ENCODE results near the gene RPL21.
"Not testable (repeated sequence)": the region's sequence is repeated elsewhere in the genome, so short reads cannot be mapped to it uniquely, and the experiment has no call there.

The RPL21 gene

DNA sequence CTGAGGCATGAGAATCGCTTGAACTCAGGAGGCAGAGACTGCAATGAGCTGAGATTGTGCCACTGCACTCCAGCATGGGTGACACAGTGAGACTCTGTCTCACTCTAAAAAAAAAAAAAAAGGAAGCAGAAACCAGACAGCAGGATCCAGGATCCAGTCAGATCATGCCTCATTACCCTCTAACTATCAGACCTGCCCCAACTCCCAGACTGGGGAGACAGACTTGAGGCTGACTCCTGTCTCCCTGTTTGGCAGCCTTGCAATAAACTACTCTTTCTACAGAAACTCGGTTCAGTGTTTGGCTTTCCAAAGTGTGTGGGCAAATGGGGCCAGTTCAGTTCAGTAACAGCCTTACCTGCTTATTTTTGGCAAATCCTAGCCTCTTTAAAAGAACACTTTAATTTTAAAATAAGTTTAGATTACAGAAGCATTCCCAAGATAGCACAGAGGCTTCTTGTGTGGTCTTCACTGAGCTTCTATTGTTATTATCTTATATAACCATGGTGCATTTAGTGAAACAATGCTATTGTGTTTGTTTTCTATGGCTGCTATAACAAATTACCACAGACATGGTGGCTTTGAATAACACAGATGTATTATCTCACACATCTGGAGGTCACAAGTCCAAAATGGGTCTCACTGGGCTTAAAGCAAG is 37.8 kb downstream of the RPL21 start:
- no peak for DNase-seq (ENCODE audit: low read depth)

DNA sequence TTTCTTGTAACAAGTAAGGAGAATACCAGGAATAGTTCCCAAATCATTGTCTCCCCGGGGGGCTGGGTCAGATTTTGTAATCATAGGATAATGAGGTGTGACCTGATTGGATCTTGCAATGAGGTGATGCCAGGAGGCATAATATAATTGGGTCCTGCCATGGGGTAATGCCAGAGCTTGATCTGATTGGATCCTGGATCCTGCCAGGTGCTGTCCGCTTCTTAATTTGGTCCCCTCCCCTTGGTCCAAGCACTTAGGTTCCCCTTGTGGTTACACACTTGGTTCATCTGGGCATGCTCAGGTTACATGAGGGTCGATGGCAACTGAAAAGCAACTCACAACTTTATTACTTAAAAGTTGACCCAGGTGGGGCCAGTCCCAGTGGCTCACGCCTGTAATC is 39.4 kb downstream of the RPL21 start:
- DNase-seq (ENCODE audit: low read depth) = no peak

DNA sequence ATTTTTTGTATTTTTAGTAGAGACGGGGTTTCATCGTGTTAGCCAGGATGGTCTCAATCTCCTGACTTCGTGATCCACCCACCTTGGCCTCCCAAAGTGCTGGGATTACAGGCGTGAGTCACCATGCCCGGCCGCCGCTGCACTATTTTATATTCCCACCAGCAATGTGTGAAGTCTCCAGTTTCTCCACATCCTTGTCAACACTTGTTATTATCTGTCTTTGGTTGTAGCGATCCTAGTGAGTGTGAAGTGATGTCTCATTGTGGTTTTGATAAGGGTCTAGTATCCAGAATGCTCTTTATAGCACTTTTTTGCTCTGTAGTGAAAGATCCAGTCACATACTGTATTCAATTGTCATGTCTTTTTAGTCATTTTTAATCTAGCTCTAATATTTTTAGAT is 40.6 kb downstream of the RPL21 start:
- DNase-seq (ENCODE audit: low read depth) = not testable (repeated sequence)

DNA sequence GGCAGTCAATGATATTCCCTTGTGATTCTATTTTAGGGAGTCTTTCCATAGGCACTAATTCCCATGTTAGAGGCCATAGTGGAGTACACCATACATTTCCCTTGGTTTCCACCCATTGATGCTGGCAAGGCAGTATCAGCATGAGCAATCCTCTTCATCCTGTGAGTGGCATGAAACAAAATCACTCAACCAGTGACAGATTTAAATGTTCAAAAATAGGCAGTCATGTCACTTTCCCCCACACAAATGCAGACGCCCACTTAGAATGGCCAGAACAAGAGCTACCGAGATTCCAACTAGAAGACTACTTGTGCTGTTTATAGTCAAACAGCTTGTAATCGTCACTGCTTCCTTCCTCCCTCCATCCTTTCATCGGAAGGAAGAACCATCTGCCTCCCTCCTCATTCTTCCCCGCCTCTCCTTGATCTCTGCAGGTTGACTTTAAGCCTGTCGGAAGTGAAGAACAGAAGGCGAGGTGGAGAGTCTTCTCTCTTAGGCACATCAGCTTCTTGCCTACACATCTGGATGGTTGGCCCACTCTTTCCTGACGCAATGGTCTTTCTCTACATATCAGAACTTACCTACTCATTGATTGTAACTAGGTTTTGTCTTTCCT is 41.8 kb downstream of the RPL21 start:
- DNase-seq (ENCODE audit: low read depth) = no peak

DNA sequence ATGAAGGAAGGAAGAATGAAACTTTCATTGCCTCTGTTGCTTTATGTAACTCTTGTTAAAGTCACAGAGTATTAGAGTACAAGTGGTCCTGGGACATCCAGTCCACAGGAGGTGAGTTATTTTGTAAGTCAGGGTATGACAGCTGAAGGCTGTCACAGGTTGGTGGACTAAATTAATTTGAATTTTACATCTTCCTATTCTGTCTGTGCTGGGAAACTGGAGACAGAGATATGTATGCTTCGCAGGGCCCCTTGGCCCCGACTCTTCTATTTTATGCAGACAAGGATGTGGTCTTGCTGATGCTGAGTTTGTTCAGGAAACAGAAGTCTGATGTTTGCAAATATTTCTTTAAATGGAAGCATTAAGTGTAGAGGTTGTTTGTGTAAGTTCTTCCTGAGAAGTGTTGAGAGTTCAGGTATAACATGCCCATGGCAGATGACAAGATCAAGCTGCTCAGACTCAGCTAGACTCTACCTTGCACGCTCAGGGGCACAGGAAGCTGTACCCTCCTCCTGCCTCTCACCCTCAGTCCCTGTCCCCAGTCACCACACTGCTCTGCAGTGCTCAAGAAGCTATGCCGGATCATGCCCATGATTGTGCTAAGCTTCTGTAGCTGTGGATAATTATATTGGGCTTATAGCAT is 42.6 kb downstream of the RPL21 start:
- no peak for DNase-seq (ENCODE audit: low read depth)

DNA sequence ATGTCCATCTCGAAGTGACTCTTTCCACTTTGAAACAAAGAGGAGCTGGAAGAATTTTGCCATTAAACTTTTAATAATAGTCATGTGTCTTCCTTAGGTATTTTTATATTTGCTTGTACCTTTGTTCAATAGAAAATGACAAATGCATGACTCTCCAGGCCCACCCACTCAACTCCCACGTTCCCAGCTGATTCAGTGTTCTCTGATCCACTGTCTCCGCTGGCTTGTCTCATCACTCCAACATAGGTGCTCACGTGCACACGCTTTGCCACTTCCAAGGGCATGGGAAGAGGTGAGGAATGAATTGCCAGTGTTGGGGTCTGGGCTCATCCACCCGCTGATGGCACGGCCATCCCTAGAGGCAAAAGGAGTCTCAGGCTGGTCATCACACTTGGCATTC is 43.7 kb downstream of the RPL21 start:
- no peak for DNase-seq (ENCODE audit: low read depth)

DNA sequence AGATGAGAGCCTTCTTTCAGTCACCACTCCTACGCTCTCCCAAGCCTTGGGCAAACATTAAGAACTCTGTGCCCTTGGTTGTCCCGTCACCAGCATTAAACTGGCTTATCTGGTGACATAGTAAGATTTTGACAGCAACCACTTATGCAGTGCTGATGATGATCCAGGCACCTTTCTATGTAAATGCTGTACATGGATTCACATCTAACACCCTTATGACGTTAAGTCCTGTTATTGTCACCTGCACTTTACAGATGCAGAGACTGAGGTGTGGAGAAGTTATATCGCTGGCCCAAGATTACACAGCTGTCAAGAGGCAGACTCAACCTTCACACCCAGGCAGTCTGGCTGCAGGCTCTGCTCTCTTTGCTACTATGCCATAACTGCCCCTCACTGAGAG is 44.3 kb downstream of the RPL21 start:
- no peak for DNase-seq (ENCODE audit: low read depth)

DNA sequence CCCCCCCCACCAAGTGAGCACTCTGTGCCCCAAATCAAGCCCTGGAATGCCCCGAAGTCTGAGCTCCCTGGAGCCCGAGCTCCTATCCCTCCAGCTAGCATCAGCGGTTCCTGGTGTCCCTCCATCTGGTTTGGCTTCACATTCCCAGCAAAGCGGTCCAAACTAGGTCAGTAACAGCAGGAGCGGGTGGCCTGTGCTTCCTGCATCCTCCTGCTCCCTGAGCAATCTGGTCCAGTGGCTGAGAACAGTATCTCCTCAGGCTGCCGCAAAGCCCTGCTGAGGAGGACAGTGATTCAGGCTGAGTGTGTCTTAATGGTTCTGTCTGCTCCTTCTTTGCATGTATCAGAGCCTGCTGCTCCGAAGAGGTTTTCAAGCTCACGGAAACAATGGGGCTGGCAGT is 45.1 kb downstream of the RPL21 start:
- no peak for DNase-seq (ENCODE audit: low read depth)

DNA sequence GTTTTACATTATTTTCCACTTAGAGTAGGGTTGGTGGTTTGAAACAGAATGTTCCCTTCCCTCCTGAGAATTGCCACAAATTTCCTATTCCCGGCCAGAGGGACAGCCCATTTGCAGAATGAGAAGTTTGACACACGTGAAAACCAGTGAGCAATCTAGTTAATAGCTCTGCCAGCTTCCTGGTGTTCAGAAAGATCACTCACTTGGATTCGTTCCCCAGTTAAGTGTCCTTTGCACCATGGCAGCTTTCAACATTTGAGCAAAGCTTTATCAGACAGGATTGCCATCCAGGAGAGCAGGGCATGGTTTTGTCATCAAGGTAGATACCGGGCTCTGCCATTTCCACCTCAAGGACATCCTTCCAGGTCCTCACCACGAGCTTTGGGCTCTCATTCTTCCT is 47.5 kb downstream of the RPL21 start:
- DNase-seq (ENCODE audit: low read depth) = no peak

DNA sequence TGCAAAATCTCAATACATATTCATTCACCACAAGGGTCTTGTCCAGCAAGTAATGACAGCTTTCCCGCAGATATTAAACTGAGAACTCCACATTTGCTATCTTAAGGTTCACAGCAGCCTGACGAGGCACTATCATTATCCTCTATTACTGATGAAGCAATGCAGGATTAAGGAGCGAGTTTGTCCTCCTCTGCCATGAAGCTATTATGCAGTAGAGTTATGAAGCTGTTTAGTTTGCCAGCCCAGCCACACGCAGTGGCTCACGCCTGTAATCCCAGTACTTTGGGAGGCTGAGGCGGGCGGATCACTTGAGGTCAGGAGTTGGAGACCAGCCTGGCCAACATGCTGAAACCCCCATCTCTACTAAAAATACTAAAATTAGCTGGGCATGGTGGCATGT is 49.0 kb downstream of the RPL21 start:
- DNase-seq (ENCODE audit: low read depth) = not testable (repeated sequence)

DNA sequence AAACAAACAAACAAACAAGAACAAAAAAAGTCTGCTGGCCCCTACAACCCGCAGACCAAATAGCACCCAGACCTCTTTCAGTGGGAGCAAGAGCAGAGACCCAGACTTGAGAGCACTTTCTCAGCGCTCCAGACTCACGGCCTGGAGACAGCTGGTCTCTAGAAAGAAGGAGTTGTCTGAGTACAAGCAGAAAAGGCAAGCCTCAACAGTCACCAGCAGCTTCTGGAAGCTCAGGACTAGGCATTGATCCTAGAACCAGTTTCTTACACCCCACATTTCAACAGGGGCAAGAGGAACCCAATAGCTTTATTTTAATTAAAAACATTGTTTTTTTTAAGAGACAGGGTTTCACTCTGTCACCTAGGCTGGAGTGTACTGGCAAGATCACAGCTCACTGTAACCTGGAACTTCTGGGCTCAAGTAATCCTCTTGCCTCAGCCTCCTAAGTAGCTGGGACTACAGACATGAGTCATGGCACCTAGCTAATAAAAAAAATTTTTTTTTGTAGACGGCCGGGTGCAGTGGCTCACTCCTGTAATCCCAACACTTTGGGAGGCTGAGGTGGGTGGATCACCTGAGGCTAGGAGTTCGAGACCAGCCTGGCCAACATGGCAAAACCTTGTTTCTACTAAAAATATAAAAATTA is 49.7 kb downstream of the RPL21 start:
- no peak for DNase-seq (ENCODE audit: low read depth)

DNA sequence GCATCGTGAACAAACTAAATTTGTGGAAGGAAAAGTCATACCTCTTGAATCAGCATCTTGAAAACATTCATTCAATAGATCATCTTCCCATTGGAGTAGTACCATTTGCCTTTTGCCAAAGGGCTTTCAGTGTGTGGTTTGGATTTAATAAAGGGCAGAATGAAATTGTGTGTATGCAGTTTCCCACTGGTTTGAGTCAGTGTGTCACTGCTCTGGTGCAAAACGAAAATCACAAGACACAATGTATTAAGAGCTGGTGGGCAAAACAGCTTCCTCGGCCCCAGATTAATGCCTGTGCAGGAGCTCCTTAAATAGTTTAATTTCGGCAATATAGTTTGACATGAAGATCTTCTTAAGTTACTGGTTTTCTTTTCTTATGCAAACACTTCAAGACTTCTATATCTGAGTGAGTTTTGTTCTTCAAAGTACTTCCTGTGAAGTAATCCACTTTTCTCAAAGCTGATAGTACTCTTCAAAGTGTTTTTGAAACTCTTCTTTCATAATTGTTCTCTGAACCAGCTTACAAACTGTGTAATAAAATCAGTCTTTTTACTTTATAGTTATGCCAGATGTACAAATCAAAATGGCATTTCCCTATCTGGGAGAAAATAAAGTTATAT is 51.4 kb downstream of the RPL21 start:
- DNase-seq (ENCODE audit: low read depth) = no peak

DNA sequence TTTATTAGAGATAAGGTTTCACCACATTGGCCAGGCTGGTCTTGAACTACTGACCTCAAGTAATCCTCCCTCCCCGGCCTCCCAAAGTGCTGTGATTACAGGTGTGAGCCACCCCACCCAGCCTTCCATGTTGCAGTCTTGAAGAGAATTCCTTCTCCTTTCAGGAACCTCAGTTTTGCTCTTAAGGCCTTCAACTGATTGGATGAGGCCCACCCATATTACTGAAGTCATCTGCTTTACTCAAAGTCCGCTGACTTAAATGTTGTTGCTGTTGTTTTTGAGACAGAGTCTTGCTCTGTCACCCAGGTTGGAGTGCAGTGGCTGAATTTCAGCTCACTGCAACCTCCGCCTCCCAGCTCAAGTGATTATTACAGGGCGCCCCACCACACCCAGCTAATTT is 52.7 kb downstream of the RPL21 start:
- DNase-seq (ENCODE audit: low read depth) = no peak

DNA sequence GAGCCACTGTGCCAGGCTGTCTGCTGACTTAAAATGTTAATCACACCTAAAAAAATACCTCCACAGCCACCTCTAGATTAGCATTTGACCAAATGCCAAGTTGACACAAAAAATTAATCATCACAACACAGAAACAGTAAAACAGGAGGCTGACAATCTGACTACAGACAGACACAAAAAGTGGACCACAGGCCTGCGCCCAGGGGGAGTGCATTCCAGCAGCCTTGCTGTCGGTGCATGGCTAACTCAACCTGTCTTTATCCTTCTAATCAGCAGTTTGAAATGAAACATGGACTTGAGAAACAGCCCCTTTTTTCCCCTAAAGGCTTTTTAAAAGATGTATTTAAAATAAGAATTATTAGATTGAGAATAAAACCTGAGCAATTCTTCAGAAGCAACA is 53.3 kb downstream of the RPL21 start:
- DNase-seq (ENCODE audit: low read depth) = no peak
